Upper lobe of left lung (tissue), 6 donors: ENCODE results near the gene FGGY. TPM values are rescaled to one million over a fixed set of nuclear protein-coding genes. Genes with fewer than 3 reads are reported as not detected.
A peak's percentile ranks its signal among the peaks of the same experiment; 100 is the strongest.

Source experiments
- ATAC-seq, 2 donors: fragments of 200-7000 bp; cut with Tn5 transposase; one replicate each; pipeline ENCODE4 v1.9.1; 2022; ENCODE audit warnings: mild to moderate bottlenecking in 2 of 2, moderate library complexity in 2 of 2; ENCODE audit not compliant: low FRiP score in 2 of 2
- DNase-seq, 2 donors: peaks; one replicate each; pipeline ENCODE4 v3.0.0-alpha.2; 2019 to 2020
- H3K27ac ChIP-seq, 4 donors: fragments of 200-600 bp; sonication (generic); one replicate each; pipeline ENCODE4 v1.5.1; 2016 to 2019
- H3K27me3 ChIP-seq, 4 donors: fragments of 200-600 bp; sonication (generic); one replicate each; pipeline ENCODE4 v1.5.1; 2017 to 2019
- H3K36me3 ChIP-seq, 4 donors: fragments of 200-600 bp; sonication (generic); one replicate each; pipeline ENCODE4 v1.5.1; 2016 to 2019
- H3K4me1 ChIP-seq, 4 donors: fragments of 200-600 bp; sonication (generic); one replicate each; pipeline ENCODE4 v1.5.1; 2018 to 2019
- H3K4me3 ChIP-seq, 4 donors: fragments of 200-600 bp; sonication (generic); one replicate each; pipeline ENCODE4 v1.5.1; 2017 to 2019; ENCODE audit warnings: mild to moderate bottlenecking in 2 of 4, moderate library complexity in 1 of 4
- H3K9me3 ChIP-seq, 4 donors: fragments of 200-600 bp; sonication (generic); one replicate each; pipeline ENCODE4 v1.5.1; 2018 to 2019
- EP300 ChIP-seq, 4 donors: sonication (generic); formaldehyde crosslinking; IDR thresholded peaks; one replicate each; pipeline ENCODE4 v1.5.1; 2017; ENCODE audit warnings: antibody characterized with exemption in 4 of 4, control low read depth in 2 of 4
- POLR2A ChIP-seq, 4 donors: fragments of 450-650 bp; IDR thresholded peaks; one replicate each; pipeline ENCODE4 v1.5.1; 2016 to 2017; ENCODE audit warnings: antibody characterized with exemption in 4 of 4, mild to moderate bottlenecking in 2 of 4
- POLR2AphosphoS5 ChIP-seq, 2 donors: sonication (generic); formaldehyde crosslinking; IDR thresholded peaks; one replicate each; pipeline ENCODE4 v1.5.1; 2017; ENCODE audit warnings: antibody characterized with exemption in 2 of 2
- WGBS, 2 donors: methylation state at CpG; one replicate each; pipeline ENCODE4 v1.1.5; 2017 to 2018; 5-methylcytosine and 5-hydroxymethylcytosine counted together
- total RNA-seq, 6 donors: library from RNA; depleted of rRNA in 4 of 6; stranded (reverse); fragments of >200 nt in 4 of 6; gene quantifications; one replicate each; pipeline versions ENCODE4 v1.1.0 to v1.2.1, GENCODE V29; 2016 to 2021
- TF ChIP-seq, protein P1 (sequence below), 6 experiments: fragments of 450-650 bp in 4 of 6; fragments of 200-600 bp in 2 of 6; sonication (generic) in 2 of 6; IDR thresholded peaks; one replicate each; pipeline ENCODE4 v1.5.1; 2016 to 2019; ENCODE audit warnings: antibody characterized with exemption in 6 of 6
- donor health status: DM: no; HTN: no; CAD: no; lungs with moderate emphysema.
- donor health status: DM: no; HTN: yes; CAD: no; lungs with severe emphysema.

Gene FGGY
- total RNA-seq, 6 donors from 2014 or later, result 11.8 to 51.3 (median 22.6) TPM

- 85 to 94% methylated on average over 2 of the region's 2 CpGs for WGBS, 2 donors
- TF ChIP-seq POLR2AphosphoS5 (IDR thresholded peaks at IDR 0.05) (no peak), EP300 (IDR thresholded peaks at IDR 0.05) (no peak), POLR2A (IDR thresholded peaks at IDR 0.05) (no peak)
- TF ChIP-seq, protein P1, sequence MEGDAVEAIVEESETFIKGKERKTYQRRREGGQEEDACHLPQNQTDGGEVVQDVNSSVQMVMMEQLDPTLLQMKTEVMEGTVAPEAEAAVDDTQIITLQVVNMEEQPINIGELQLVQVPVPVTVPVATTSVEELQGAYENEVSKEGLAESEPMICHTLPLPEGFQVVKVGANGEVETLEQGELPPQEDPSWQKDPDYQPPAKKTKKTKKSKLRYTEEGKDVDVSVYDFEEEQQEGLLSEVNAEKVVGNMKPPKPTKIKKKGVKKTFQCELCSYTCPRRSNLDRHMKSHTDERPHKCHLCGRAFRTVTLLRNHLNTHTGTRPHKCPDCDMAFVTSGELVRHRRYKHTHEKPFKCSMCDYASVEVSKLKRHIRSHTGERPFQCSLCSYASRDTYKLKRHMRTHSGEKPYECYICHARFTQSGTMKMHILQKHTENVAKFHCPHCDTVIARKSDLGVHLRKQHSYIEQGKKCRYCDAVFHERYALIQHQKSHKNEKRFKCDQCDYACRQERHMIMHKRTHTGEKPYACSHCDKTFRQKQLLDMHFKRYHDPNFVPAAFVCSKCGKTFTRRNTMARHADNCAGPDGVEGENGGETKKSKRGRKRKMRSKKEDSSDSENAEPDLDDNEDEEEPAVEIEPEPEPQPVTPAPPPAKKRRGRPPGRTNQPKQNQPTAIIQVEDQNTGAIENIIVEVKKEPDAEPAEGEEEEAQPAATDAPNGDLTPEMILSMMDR (IDR thresholded peaks at IDR 0.05), result no peak
These were observed 454.9 kb downstream of the FGGY start for GRCh38 chr1:59751801-59752200.

GRCh38 chr1:59752556-59753414, 455.9 kb downstream of the FGGY start:
- Histone ChIP-seq H3K27me3 (no peaks in the 10 kb centered on the region), H3K9me3 (no peaks in the 10 kb centered on the region), H3K27ac (no peak overlapping the region), H3K4me1 (peaks cover 10 to 29% (median 12%) of the 10 kb centered on the region in 4 donors), H3K36me3 (no peaks in the 10 kb centered on the region), H3K4me3 (no peak overlapping the region)
- 79 to 84% methylated on average over 5 of the region's 5 CpGs for whole genome bisulfite sequencing, 2 donors
- DNase-seq (no peak), ATAC-seq (no peak)
- TF ChIP-seq POLR2AphosphoS5 (IDR thresholded peaks at IDR 0.05), result no peak
- TF ChIP-seq POLR2A (IDR thresholded peaks at IDR 0.05), result no peak
- TF ChIP-seq, protein P1 (IDR thresholded peaks at IDR 0.05), result no peak
- no peak for TF ChIP-seq EP300 (IDR thresholded peaks at IDR 0.05)

More at GRCh38 chr1:59751801-59752200, 454.9 kb downstream of the FGGY start:
- peaks cover 6 to 24% (median 11%) of the 10 kb centered on the region in 4 donors for H3K4me1 ChIP-seq
- no peaks in the 10 kb centered on the region for H3K36me3 ChIP-seq
- no peaks in the 10 kb centered on the region for H3K27me3 ChIP-seq
- DNase-seq (no peak), ATAC-seq (no peak)
- H3K4me3 ChIP-seq, result no peak overlapping the region
- H3K9me3 ChIP-seq, result no peaks in the 10 kb centered on the region
- no peak overlapping the region for H3K27ac ChIP-seq

DNA sequence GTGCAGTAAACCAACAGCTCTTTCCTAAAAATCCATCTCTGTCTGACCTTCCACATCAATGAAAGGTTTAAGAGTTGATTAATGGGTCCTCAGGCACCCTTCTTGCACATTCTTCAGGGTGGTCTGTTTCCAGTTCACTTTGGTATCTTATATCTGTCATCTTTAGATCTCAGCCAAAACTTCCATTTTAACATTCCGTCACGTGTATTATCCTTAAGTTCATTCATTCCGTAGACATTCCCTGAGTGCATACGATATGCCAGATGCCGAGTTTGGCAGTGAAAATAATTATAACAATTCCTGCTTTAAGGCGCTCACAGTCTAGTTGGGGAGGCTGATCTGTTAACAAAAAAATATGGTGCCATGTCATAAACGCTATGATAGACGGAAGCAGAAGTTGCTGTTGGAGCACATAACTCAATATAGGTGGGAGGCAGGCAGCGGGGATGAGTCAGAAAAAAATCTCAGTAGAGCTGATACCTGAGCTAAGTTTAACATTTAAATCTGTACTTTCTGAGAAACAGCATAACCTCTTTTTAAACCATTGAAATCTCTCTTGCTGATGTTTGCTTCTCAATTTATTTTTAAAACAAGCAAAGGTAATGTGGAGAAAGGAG, 458.3 kb downstream of the FGGY start:
- H3K4me3 ChIP-seq, result no peak overlapping the region
- DNase-seq (no peak), ATAC-seq (no peak)
- TF ChIP-seq POLR2A (IDR thresholded peaks at IDR 0.05), result no peak
- TF ChIP-seq, protein P1 (IDR thresholded peaks at IDR 0.05), result no peak
- no peak for TF ChIP-seq EP300 (IDR thresholded peaks at IDR 0.05)
- TF ChIP-seq POLR2AphosphoS5 (IDR thresholded peaks at IDR 0.05), result no peak
- peaks cover 19 to 37% (median 31%) of the 10 kb centered on the region in 4 donors for H3K4me1 ChIP-seq
- no peak overlapping the region for H3K27ac ChIP-seq
- no peaks in the 10 kb centered on the region for H3K27me3 ChIP-seq
- H3K36me3 ChIP-seq, result no peaks in the 10 kb centered on the region
- 94 to 95% methylated on average over 9 of the region's 9 CpGs for WGBS, 2 donors
- no peaks in the 10 kb centered on the region for H3K9me3 ChIP-seq

- Histone ChIP-seq H3K36me3 (no peaks in the 10 kb centered on the region), H3K27me3 (no peaks in the 10 kb centered on the region), H3K27ac (peak overlapping the region in 2 of 4 donors; percentile 43 to 46), H3K9me3 (no peaks in the 10 kb centered on the region), H3K4me3 (no peak overlapping the region), H3K4me1 (peaks cover 11 to 27% (median 22%) of the 10 kb centered on the region in 4 donors)
- DNase-seq (no peak), ATAC-seq (peak in 1 of 2 donors; percentile 80)
- WGBS, 2 donors, result 58 to 77% methylated on average over 4 of the region's 4 CpGs
- TF ChIP-seq POLR2A (IDR thresholded peaks at IDR 0.05) (no peak), EP300 (IDR thresholded peaks at IDR 0.05) (no peak), POLR2AphosphoS5 (IDR thresholded peaks at IDR 0.05) (no peak)
- TF ChIP-seq, protein P1 (IDR thresholded peaks at IDR 0.05), result no peak
These were observed 460.4 kb downstream of the FGGY start for GRCh38 chr1:59757197-59757747.
